Adrenal gland (tissue), 12 donors: Measurements from ENCODE around the gene SVIL. TPM values are rescaled to one million over a fixed set of nuclear protein-coding genes. Genes with fewer than 3 reads are reported as not detected.
"Not testable (repeated sequence)": the region's sequence is repeated elsewhere in the genome, so short reads cannot be mapped to it uniquely, and the experiment has no call there.

Experiments
- DNase-seq, 7 donors: peaks; one replicate each; pipeline ENCODE4 v3.0.0-alpha.2; 2019 to 2020
- H3K27ac ChIP-seq, 5 donors: fragments of 200-600 bp; sonication (generic) in 4 of 5; 1 replicate in 3 of 5; 2 replicates in 2 of 5; pipeline versions ENCODE4 v1.5.1 to v1.8.0; 2016 to 2020; ENCODE audit warnings: mild to moderate bottlenecking in 1 of 5
- H3K27me3 ChIP-seq: fragments of 200-600 bp; 2 replicates; pipeline ENCODE4 v1.8.0; 2021
- H3K36me3 ChIP-seq, 2 donors: fragments of 200-600 bp; replicated peaks in 1 of 2; 1 replicate in 1 of 2; 2 replicates in 1 of 2; pipeline versions ENCODE4 v1.5.1 to v1.8.0; 2018 to 2022
- H3K4me1 ChIP-seq, 2 donors: fragments of 200-600 bp; replicated peaks in 1 of 2; 1 replicate in 1 of 2; 2 replicates in 1 of 2; pipeline versions ENCODE4 v1.5.1 to v1.8.0; 2018 to 2021
- H3K4me3 ChIP-seq, 4 donors: fragments of 200-600 bp; sonication (generic) in 3 of 4; one replicate each; pipeline ENCODE4 v1.5.1; 2016 to 2018
- H3K9me3 ChIP-seq, 3 donors: fragments of 200-600 bp; sonication (generic) in 1 of 3; replicated peaks in 1 of 3; 1 replicate in 2 of 3; 2 replicates in 1 of 3; pipeline versions ENCODE4 v1.5.1 to v1.8.0; 2016 to 2021
- POLR2A ChIP-seq, 2 donors: fragments of 450-650 bp; IDR thresholded peaks; one replicate each; pipeline ENCODE4 v1.6.1; 2017; ENCODE audit warnings: antibody characterized with exemption in 2 of 2, mild to moderate bottlenecking in 2 of 2, moderate library complexity in 1 of 2
- WGBS, 4 donors: extraction: QIAGEN DNeasy Blood & Tissue Kit in 2 of 4; methylation state at CpG; one replicate each; pipeline versions ENCODE4 v1.1.5 to v1.1.7; 2013 to 2017; 5-methylcytosine and 5-hydroxymethylcytosine counted together
- intact Hi-C, 2 donors: fragments of 100-400 bp; cut with DNase I; formaldehyde crosslinking; loops; one replicate each; pipeline versions ENCODE4 v1.14.1 to v1.15.0; 2022 to 2023
- polyA plus RNA-seq, 3 donors: library from polyadenylated mRNA; stranded (reverse); fragments of 200-250 nt in 2 of 3; fragments of 350-450 nt in 1 of 3; fragmentation: Illumina TruSeq in 1 of 3; extraction: RNeasy Lipid Tissue Mini Kit (QIAGEN cat#74804) in 1 of 3; gene quantifications; one replicate each; pipeline ENCODE4 v1.2.3, GENCODE V29; 2013 to 2014
- total RNA-seq, 9 donors: library from RNA; depleted of rRNA in 4 of 9; stranded (reverse); fragments of >200 nt in 4 of 9; fragments of 120-200 nt in 1 of 9; fragmentation: NEBNext Ultra II Directional in 1 of 9; extraction: Animal tissue kit (Norgen Biotek cat#: 25700) in 1 of 9; gene quantifications; one replicate each; pipeline versions ENCODE4 v1.1.0 to v1.2.4, GENCODE V29; 2013 to 2023
- TF ChIP-seq, protein P1 (sequence below), 6 experiments: fragments of 450-650 bp in 4 of 6; fragments of 200-600 bp in 2 of 6; sonication (generic) in 1 of 6; IDR thresholded peaks; 1 replicate in 5 of 6; 2 replicates in 1 of 6; pipeline versions ENCODE4 v1.5.1 to v1.8.0; 2016 to 2021; ENCODE audit warnings: antibody characterized with exemption in 6 of 6, mild to moderate bottlenecking in 2 of 6, moderate library complexity in 1 of 6
- donor health status: healthy with polysubstance abuse.
- donor health status: Bipolar disorder and iron deficiency.
- donor health status: DM: yes; HTN: yes; CAD: no.
- donor health status: DM: no; HTN: no; CAD: no.
- donor health status: DM: no; HTN: no; CAD: no.
- donor health status: DM: yes; HTN: yes; CAD: no.

SVIL gene
- total and polyA plus RNA-seq, 12 donors, result 6.7 to 73.1 (median 26.0) TPM

DNA sequence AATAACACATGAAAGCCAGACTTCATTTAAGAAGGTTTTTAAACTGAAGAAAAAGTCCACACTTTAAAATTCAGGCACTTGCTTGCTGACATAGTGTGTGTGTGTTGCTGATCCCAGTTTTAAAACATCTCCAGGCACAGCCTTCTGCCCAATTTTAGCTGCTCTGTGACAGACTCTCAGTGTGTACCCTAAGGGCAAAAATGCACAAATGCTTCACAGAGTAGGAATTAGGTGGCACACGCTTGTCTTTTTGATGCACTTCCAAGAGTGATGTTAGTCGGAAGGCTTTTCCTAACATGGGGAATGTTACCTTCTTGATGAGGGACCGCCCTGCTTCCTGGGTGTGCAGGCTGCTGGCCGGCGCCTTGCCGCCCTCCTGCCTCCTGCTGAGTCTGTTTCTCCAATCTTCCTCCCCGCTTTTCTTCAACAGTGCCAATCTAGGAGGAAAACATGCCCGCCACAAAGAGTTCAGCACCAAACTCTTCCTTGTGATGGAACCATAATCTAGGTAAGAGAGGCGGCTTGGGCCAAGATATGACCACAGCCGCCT, 122.3 kb downstream of the SVIL start:
- H3K27me3 ChIP-seq, result no peaks in the 10 kb centered on the region
- TF ChIP-seq, protein P1, sequence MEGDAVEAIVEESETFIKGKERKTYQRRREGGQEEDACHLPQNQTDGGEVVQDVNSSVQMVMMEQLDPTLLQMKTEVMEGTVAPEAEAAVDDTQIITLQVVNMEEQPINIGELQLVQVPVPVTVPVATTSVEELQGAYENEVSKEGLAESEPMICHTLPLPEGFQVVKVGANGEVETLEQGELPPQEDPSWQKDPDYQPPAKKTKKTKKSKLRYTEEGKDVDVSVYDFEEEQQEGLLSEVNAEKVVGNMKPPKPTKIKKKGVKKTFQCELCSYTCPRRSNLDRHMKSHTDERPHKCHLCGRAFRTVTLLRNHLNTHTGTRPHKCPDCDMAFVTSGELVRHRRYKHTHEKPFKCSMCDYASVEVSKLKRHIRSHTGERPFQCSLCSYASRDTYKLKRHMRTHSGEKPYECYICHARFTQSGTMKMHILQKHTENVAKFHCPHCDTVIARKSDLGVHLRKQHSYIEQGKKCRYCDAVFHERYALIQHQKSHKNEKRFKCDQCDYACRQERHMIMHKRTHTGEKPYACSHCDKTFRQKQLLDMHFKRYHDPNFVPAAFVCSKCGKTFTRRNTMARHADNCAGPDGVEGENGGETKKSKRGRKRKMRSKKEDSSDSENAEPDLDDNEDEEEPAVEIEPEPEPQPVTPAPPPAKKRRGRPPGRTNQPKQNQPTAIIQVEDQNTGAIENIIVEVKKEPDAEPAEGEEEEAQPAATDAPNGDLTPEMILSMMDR (IDR thresholded peaks at IDR 0.05), result no peak
- no peak for TF ChIP-seq POLR2A (IDR thresholded peaks at IDR 0.05)
- H3K9me3 ChIP-seq, result no peaks in the 10 kb centered on the region
- intact Hi-C loops, result no loop called here
- H3K27ac ChIP-seq, result no peak overlapping the region
- H3K4me1 ChIP-seq, result no peaks in the 10 kb centered on the region
- no peak overlapping the region for H3K4me3 ChIP-seq
- DNase-seq, result no peak
- 94 to 96% (median 96%) methylated on average over 10 of the region's 10 CpGs for WGBS, 4 donors
- no peaks in the 10 kb centered on the region for H3K36me3 ChIP-seq

DNA sequence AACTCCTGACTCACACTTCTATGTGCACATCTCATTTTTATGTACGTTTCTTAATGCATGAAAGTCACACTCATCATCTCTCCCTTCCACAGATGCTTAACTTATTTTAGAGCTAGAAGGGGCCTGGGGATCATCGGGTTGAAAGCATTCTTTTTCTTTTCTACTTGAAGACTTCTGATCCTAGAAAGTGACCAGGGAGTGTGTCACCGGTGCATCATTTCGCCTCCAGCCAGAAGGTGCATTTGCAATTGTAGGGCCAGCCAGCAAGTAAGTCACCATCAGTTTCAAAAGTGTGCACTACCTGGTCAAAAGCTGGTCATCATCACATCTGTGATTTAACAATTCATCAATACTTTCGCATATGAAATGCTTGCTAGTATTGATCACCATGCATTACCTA, 123.0 kb downstream of the SVIL start:
- 86 to 95% (median 89%) methylated on average over 5 of the region's 5 CpGs for WGBS, 4 donors
- H3K36me3 ChIP-seq, intact Hi-C loops, H3K27me3 ChIP-seq, H3K27ac ChIP-seq, DNase-seq, H3K4me1 ChIP-seq, H3K4me3 ChIP-seq, H3K9me3 ChIP-seq: not testable (repeated sequence)

DNA sequence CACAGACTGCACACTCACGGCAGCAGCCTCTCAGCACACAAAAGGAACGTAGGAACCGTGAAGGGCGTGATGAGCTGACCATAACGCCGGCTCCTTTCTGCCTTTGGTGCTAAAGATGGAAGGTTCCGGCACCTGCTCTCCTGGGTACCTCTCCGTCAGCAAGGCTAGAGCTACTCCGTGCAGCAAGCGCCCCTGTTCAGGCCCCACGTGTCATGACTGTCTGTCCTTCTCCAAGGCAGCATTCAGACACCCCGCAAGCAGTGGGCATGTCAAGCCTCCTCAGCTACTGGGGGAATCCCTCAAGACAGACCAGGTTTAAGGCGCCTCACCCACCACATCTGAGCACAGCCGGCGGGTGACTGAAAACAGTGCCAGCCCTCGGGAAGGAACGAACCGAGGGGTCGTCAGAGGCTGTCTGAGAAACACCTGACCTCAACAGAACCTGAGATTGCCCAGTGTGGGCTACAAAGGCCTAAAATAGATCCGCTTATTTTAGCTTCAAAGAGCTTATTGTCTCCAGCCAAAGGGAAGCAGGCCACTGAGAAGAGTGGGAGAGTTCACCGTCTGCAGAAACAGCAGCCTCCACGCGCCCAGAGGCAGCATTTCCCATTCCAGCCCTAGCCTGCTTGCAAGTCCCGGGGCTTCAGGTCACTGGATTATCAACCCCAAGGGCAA, 124.2 kb downstream of the SVIL start:
- 83 to 95% (median 90%) methylated on average over 1 to 10 of the region's 24 CpGs for WGBS, 4 donors
- H3K27me3 ChIP-seq, DNase-seq, H3K4me3 ChIP-seq, H3K9me3 ChIP-seq, H3K36me3 ChIP-seq, H3K4me1 ChIP-seq, intact Hi-C loops, H3K27ac ChIP-seq: not testable (repeated sequence)

DNA sequence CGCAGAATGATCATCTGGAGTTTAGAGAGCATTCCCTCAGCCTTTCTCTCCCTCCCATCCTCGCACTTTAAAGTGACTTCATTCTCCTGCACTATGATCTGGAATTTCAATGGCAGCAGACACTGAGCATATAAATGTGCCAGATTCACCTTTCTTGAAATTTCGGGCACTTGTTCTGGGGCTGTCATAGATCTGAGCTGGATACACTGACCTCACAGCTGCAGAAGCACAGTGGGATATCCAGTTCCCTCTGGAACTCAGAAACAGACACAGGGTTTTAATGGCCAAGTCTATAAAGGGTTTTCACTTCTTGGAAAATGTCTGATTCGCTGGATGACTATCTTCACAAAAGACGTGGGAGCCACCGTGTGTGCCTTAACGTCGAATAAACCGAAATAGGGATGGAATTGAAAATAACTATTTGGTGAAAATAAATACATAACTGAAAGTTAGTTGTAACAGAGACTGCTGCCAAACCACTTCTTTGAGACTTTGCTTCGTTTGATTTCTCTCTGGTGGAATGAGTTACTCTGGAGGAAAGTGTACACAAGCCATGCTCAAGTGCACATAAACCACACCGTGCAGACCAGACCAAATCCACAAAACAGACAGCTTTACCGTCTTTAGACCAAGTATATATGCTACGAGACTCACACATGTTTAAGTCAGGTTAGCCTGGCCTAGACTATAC, 126.1 kb downstream of the SVIL start:
- no peaks in the 10 kb centered on the region for H3K4me1 ChIP-seq

DNA sequence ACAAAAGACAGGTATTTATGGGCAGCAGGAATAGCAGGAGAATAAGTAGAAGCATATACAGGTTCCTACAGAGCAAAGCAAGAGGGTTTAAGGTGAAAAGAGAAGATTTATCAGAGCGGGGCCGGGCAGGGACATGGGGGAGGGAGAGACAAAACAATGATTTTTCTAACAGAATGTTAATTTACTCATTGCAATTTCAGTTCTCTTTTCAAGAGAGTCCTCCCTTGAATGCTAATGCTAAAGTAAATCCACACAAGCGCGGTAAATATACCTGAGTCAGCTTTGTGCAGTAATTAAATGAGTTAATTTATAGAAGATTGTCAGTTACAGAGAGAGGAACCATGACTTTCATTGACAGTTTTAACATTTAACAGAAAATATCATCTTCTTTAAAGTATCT, 127.0 kb downstream of the SVIL start:
- H3K27ac ChIP-seq, intact Hi-C loops, H3K4me1 ChIP-seq, H3K36me3 ChIP-seq, H3K9me3 ChIP-seq, DNase-seq, H3K27me3 ChIP-seq, H3K4me3 ChIP-seq: not testable (repeated sequence)
- WGBS, 4 donors, result 69 to 74% (median 72%) methylated on average over 2 to 4 of the region's 4 CpGs

More for the DNA sequence above, 126.1 kb downstream of the SVIL start:
- TF ChIP-seq POLR2A (IDR thresholded peaks at IDR 0.05), result no peak
- TF ChIP-seq, protein P1 (IDR thresholded peaks at IDR 0.05), result no peak
- Histone ChIP-seq H3K9me3 (no peaks in the 10 kb centered on the region), H3K36me3 (no peaks in the 10 kb centered on the region), H3K4me3 (no peak overlapping the region), H3K27me3 (no peaks in the 10 kb centered on the region), H3K27ac (no peak overlapping the region)
- 86 to 92% (median 89%) methylated on average over 13 of the region's 13 CpGs for WGBS, 4 donors
- no peak for DNase-seq
- intact Hi-C loops, result no loop called here

DNA sequence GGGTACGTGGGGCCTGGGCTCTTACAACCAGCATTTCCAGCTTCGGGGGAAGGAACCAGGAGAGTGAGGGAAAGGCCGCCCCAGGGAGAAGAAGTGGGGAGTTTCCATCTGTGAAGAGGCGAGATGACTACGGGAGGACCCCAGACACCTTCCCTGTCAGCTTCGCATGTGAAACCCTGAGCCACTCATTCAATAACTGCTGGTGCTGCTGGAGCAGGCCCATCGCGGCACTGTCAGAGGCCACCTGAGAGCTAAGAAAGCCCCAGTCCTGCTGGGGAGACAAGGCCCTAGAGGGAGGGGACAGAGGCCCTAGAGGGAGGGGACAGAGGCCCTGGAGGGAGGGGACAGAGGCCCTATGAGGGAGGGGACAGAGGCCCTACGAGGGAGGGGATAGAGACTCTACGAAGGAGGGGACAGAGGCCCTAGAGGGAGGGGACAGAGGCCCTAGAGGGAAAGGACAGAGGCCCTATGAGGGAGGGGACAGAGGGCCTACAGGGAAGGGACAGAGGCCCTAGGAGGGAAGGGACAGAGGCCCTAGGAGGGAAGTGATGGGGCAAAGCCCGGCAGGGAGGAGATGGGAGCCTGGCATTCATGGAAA, 128.3 kb downstream of the SVIL start:
- 82 to 96% (median 92%) methylated on average over 8 to 9 of the region's 11 CpGs for WGBS, 4 donors
- DNase-seq, H3K9me3 ChIP-seq, H3K4me1 ChIP-seq, H3K27me3 ChIP-seq, intact Hi-C loops, H3K36me3 ChIP-seq, H3K4me3 ChIP-seq, H3K27ac ChIP-seq: not testable (repeated sequence)
